K562 (cell line): Measurements from ENCODE around the gene PRICKLE4. TPM values are rescaled to one million over a fixed set of nuclear protein-coding genes. Genes with fewer than 3 reads are reported as not detected.

Experiments used
- ATAC-seq: fragments of 200-7000 bp; cut with Tn5 transposase; 3 replicates; pipeline ENCODE4 v1.9.1; 2020; ENCODE audit warnings: moderate library complexity
- BruUV-seq: library from RNA; stranded (reverse); fragments of 400-500 nt; replicated peaks from 2 replicates; lab custom pipeline; 2021; lab: Mats Ljungman, UMichigan
- CTCF ChIA-PET: fragments of 300-600 bp; formaldehyde crosslinking; extraction: SDS; loops from one replicate; lab custom pipeline; 2021; ENCODE audit warnings: low intra/inter-chr PET ratio; lab: Yijun Ruan, JAX
- POLR2A ChIA-PET: fragments of 300-600, 350-650 bp; sonication (Branson Sonifier 250); formaldehyde crosslinking; extraction: SDS; loops from one replicate; lab custom pipeline; 2021; ENCODE audit warnings: antibody characterized with exemption, inconsistent platforms; lab: Yijun Ruan, JAX
- DNase-seq, 4 experiments: peaks; one replicate each; pipeline versions ENCODE4 v3.0.0 to v3.0.0-alpha.2; 2011 to 2018; ENCODE audit warnings: low spot score in 3 of 4, mixed read lengths in 3 of 4; ENCODE audit errors: extremely low read depth in 1 of 4
- FAIRE-seq: peaks from 2 replicates; lab custom pipeline; 2011; peaks lifted over from hg19 to GRCh38; lab: Jason Lieb, UNC
- H2AFZ ChIP-seq: 2 replicates; pipeline ENCODE4 v1.6.0; 2011; ENCODE audit warnings: low read depth, low read length, control low read depth, inconsistent platforms
- H3K27ac ChIP-seq: fragments of 200-600 bp; 3 replicates; pipeline ENCODE4 v1.8.0; 2011; ENCODE audit warnings: low read depth, mild to moderate bottlenecking, control low read depth, inconsistent platforms, low read length, moderate library complexity, mixed read lengths; ENCODE audit errors: extremely low read depth
- H3K27me3 ChIP-seq, 2 experiments: fragments of 300-600 bp in 1 of 2; 2 replicates in 1 of 2; 3 replicates in 1 of 2; pipeline versions ENCODE4 v1.6.0 to v1.8.0; 2011; ENCODE audit warnings: inconsistent platforms in 2 of 2, low read length in 2 of 2, mild to moderate bottlenecking in 1 of 2, mixed read lengths in 1 of 2, moderate library complexity in 1 of 2; ENCODE audit not compliant: control insufficient read depth in 2 of 2, insufficient read depth in 2 of 2
- H3K36me3 ChIP-seq: fragments of 300-600 bp; 3 replicates; pipeline ENCODE4 v1.8.0; 2011; ENCODE audit warnings: mild to moderate bottlenecking, low read length, inconsistent platforms; ENCODE audit not compliant: control insufficient read depth, insufficient read depth
- H3K4me1 ChIP-seq, 2 experiments: fragments of 200-600 bp in 1 of 2; replicated peaks in 1 of 2; 2 replicates in 1 of 2; 3 replicates in 1 of 2; pipeline versions ENCODE4 v1.5.1 to v1.8.0; 2011; ENCODE audit warnings: inconsistent platforms in 2 of 2, low read length in 2 of 2, mild to moderate bottlenecking in 1 of 2, mixed read lengths in 1 of 2, moderate library complexity in 1 of 2; ENCODE audit not compliant: control insufficient read depth in 2 of 2, insufficient read depth in 2 of 2
- H3K4me2 ChIP-seq: 2 replicates; pipeline ENCODE4 v1.6.1; 2011; ENCODE audit warnings: low read length, control low read depth, inconsistent platforms, mixed read lengths; ENCODE audit not compliant: insufficient read depth
- H3K4me3 ChIP-seq: fragments of 200-600 bp; sonication (generic), shearing (Covaris generic); 2 replicates; pipeline ENCODE4 v1.5.1; 2016; ENCODE audit warnings: control low read depth, inconsistent platforms
- H3K79me2 ChIP-seq: fragments of 200-600 bp; 3 replicates; pipeline ENCODE4 v1.8.0; 2011; ENCODE audit warnings: low read length, inconsistent platforms; ENCODE audit not compliant: control insufficient read depth, insufficient read depth
- H3K9ac ChIP-seq, 2 experiments: 2 replicates each; pipeline versions ENCODE4 v1.6.0 to v1.6.1; 2011; ENCODE audit warnings: low read depth in 2 of 2, low read length in 2 of 2, control low read depth in 1 of 2, inconsistent platforms in 1 of 2, mild to moderate bottlenecking in 1 of 2, mixed read lengths in 1 of 2; ENCODE audit not compliant: insufficient read depth in 1 of 2
- H3K9me1 ChIP-seq: one replicate; pipeline ENCODE4 v1.6.0; 2011; ENCODE audit warnings: inconsistent platforms, mild to moderate bottlenecking, low read length, moderate library complexity; ENCODE audit not compliant: control insufficient read depth, insufficient read depth
- H3K9me3 ChIP-seq: replicated peaks from 2 replicates; pipeline ENCODE4 v1.5.1; 2011; ENCODE audit warnings: low read depth, low read length, inconsistent platforms; ENCODE audit not compliant: control insufficient read depth, insufficient read depth
- H4K20me1 ChIP-seq: replicated peaks from 2 replicates; pipeline ENCODE4 v1.6.1; 2011; ENCODE audit warnings: low read length, inconsistent platforms, mixed read lengths; ENCODE audit not compliant: control insufficient read depth, insufficient read depth
- CGGBP1 ChIP-seq: fragments of 250-450 bp; sonication (Bioruptor Pico); IDR thresholded peaks from 2 replicates; pipeline ENCODE4 v1.9.0; 2021; ENCODE audit warnings: mild to moderate bottlenecking
- CSDE1 ChIP-seq, 2 experiments: fragments of 450-650 bp; IDR thresholded peaks; 2 replicates each; pipeline ENCODE4 v1.6.1; 2016; ENCODE audit warnings: mild to moderate bottlenecking in 1 of 2
- MBD2 ChIP-seq: sonication (generic); IDR thresholded peaks from 2 replicates; pipeline ENCODE4 v1.6.1; 2016; ENCODE audit warnings: low read depth, borderline replicate concordance
- NUFIP1 ChIP-seq: fragments of 450-650 bp; IDR thresholded peaks from 2 replicates; pipeline ENCODE4 v1.6.1; 2018; ENCODE audit not compliant: partially characterized antibody
- PRMT5 ChIP-seq: sonication (generic); formaldehyde crosslinking; IDR thresholded peaks from 2 replicates; pipeline ENCODE4 v1.5.0; 2020; ENCODE audit warnings: missing genetic modification reagents
- SRF ChIP-seq, 2 experiments: fragments of 250-450, 450-650 bp in 1 of 2; sonication (Bioruptor Pico) in 1 of 2; sonication (generic) in 1 of 2; formaldehyde crosslinking; IDR thresholded peaks; 2 replicates each; pipeline versions ENCODE4 v1.5.0 to v1.5.1; 2020 to 2022; ENCODE audit warnings: mild to moderate bottlenecking in 1 of 2, missing genetic modification reagents in 1 of 2
- STAT6 ChIP-seq: sonication (generic); formaldehyde crosslinking; IDR thresholded peaks from 2 replicates; pipeline ENCODE4 v1.8.1; 2023; ENCODE audit warnings: mild to moderate bottlenecking, missing genetic modification reagents
- SUPT5H ChIP-seq: fragments of 450-650 bp; IDR thresholded peaks from 2 replicates; pipeline ENCODE4 v1.6.1; 2016
- UBTF ChIP-seq, 2 experiments: IDR thresholded peaks; 2 replicates each; pipeline ENCODE4 v1.6.1; 2012; ENCODE audit warnings: improper control_type of control experiment in 2 of 2, low read depth in 2 of 2, low read length in 2 of 2, borderline replicate concordance in 1 of 2
- ZNF146 ChIP-seq: IDR thresholded peaks from one replicate; pipeline ENCODE4 v1.6.1; 2018; ENCODE audit warnings: missing compliant biosample characterization; ENCODE audit not compliant: unreplicated experiment
- ZNF212 ChIP-seq: fragments of 450-650 bp; formaldehyde crosslinking; IDR thresholded peaks from 2 replicates; pipeline ENCODE4 v1.4.0; 2020; ENCODE audit warnings: mild to moderate bottlenecking
- ZNF282 ChIP-seq: sonication (generic); formaldehyde crosslinking; IDR thresholded peaks from 2 replicates; pipeline ENCODE4 v1.8.1; 2023; ENCODE audit warnings: missing genetic modification reagents
- ZNF764 ChIP-seq: fragments of 250-450 bp; sonication (Bioruptor Pico); IDR thresholded peaks from 2 replicates; pipeline ENCODE4 v1.4.0; 2020; ENCODE audit warnings: low read depth, mild to moderate bottlenecking, moderate library complexity
- WGBS: fragments of 100-300 bp; shearing (Covaris generic); methylation state at CpG from one replicate; pipeline ENCODE4 v1.1.6; 2016; ENCODE audit warnings: low coverage, mixed read lengths; ENCODE audit not compliant: insufficient coverage; ENCODE audit errors: missing lambda C conversion rate; 5-methylcytosine and 5-hydroxymethylcytosine counted together
- in situ Hi-C: fragments of 300-500 bp; cut with MboI; formaldehyde crosslinking; loops from 4 replicates; pipeline ENCODE4 v1.15.0; 2018; ENCODE audit warnings: inconsistent platforms, mixed read lengths
- intact Hi-C: fragments of 100-400 bp; cut with micrococcal nuclease; formaldehyde crosslinking; loops from 2 replicates; pipeline ENCODE4 v1.14.2; 2022
- polyA plus RNA-seq, 8 experiments: library from polyadenylated mRNA; depleted of rRNA in 4 of 8; stranded (reverse) in 5 of 8; unstranded in 3 of 8; fragments of >200 nt; fragmentation: Nextera tagmentation in 2 of 8; fragmentation: Illumina TruSeq in 1 of 8; extraction: Ambion mirVana in 2 of 8; extraction: Trizol in 1 of 8; gene quantifications; 2 replicates each; pipeline versions ENCODE4 v1.2.1 to v1.2.3, GENCODE V29; 2011 to 2014; ENCODE audit warnings: inconsistent platforms in 1 of 8, missing spikeins in 1 of 8
- total RNA-seq, 7 experiments: library from RNA; depleted of rRNA in 6 of 7; stranded (reverse); fragments of >200 nt in 6 of 7; fragmentation: Illumina TruSeq in 2 of 7; extraction: Trizol in 2 of 7; gene quantifications; 2 replicates each; pipeline versions ENCODE4 v1.2.1 to v1.2.3, GENCODE V29; 2011 to 2021; ENCODE audit warnings: low replicate concordance in 1 of 7

The PRICKLE4 gene
- total and polyA plus RNA-seq, 9 of the 15 experiments (the other 6 are each of a cell fraction or from before 2014, with no cell fraction given) = 0.20 to 0.32 (median 0.27) TPM; not detected in 6

GRCh38 chr6:41774841-41775240 lies 5.7 kb upstream of the PRICKLE4 start:
- no peak overlapping the region for H3K27ac ChIP-seq
- no peak for DNase-seq
- POLR2A ChIA-PET = interaction anchor here (1.4 kb wide), 1 partner anchor 18 kb away, joined by 3 read pairs; no protein-coding TSS in a partner anchor
- H3K9me3 ChIP-seq = no peaks in the 10 kb centered on the region
- WGBS = 23% methylated on average over 3 of the region's 3 CpGs
- no peak overlapping the region for H2AFZ ChIP-seq
- peaks cover 0 to 18% of the 10 kb centered on the region in 2 experiments; a peak in 3 of 5 replicates for H3K4me1 ChIP-seq
- ATAC-seq = no peak
- H3K9ac ChIP-seq = no peak overlapping the region
- no peak for FAIRE-seq
- no TSS peak for BruUV-seq
- no peak overlapping the region for H3K4me3 ChIP-seq
- CTCF ChIA-PET = interaction anchor here (0.6 to 4.3 kb wide), 4 partner anchors 40 to 407 kb away, joined by 3 to 30 read pairs (median 15); partner anchors contain the start of gene TFEB
- no peaks in the 10 kb centered on the region for H3K27me3 ChIP-seq
- in situ Hi-C loops = loop anchor here (5.0 kb wide), 1 partner anchor 38 kb away; the partner anchor contains the start of gene TFEB
- no peak overlapping the region for H3K4me2 ChIP-seq
- no peaks in the 10 kb centered on the region; the same call in 1 of the 2 replicates for H4K20me1 ChIP-seq
- intact Hi-C loops = loop anchor here (5.0 kb wide), 2 partner anchors 173 to 408 kb away; no protein-coding TSS in a partner anchor
- H3K36me3 ChIP-seq = peaks cover 22% of the 10 kb centered on the region; the same call in 2 of the 3 replicates
- peaks cover 6% of the 10 kb centered on the region; the same call in 1 of the 3 replicates for H3K79me2 ChIP-seq
- no peaks in the 10 kb centered on the region for H3K9me1 ChIP-seq
- TF ChIP-seq ZNF764 (no peak), MBD2 (no peak), SUPT5H (no peak), CGGBP1 (CRISPR knock-in tag) (no peak), SRF (CRISPR knock-in tag; IDR thresholded peaks at IDR 0.05) (no peak), CSDE1 (IDR thresholded peaks at IDR 0.05) (no peak), UBTF (IDR thresholded peaks at IDR 0.05; ENCODE audit: borderline replicate concordance in 1 of 2, low read depth in 2 of 2, low read length in 2 of 2) (no peak), PRMT5 (CRISPR knock-in tag) (no peak), ZNF146 (CRISPR knock-in tag) (no peak), ZNF212 (CRISPR knock-in tag) (no peak), ZNF282 (CRISPR knock-in tag) (no peak), NUFIP1 (no peak), STAT6 (CRISPR knock-in tag) (no peak)
